Measurements from ENCODE around the gene CBX7.

CBX7 gene

DNA sequence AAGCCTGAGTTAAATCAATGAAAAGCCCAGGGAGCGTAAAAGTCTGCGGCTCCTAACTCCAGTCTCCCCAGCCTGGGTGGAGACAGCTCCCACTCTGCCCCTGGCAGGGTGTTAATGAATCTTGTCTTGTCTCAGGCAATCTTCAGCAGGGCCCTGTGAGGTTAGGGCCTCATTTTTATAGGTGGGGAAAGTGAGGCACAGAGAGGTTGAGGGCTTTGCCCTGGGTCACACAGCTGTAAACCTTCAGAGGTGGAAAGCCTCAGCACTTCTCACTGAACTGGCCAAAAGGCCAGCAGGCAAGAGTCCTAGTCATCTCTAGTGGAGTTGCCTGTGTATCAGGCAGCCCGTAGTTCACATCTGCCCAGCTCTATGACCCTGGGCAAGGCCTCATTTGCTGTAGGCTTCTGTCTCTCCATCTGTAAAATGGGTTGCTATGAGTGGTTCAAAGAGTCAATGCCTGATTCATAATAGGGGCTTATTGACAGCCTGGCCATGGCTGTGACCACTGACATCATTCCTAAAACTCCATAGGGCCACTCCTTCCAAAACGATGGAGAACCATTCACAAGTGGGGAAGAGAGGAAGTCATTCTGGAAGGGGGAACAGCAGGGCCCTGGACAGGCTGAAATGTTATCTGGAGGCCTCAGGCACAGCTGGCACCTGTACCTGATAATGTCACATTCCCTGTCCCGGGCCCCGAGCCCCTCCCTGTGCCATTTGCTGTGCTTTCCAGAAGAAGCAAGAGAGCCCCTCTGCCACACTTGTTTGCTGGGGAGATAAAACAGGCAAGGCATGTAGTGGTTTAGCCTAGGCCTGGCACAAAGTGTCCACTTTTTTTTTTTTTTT lies 6.0 kb downstream of the CBX7 start:
- DNase-seq: no peak

- peak; percentile 71 for DNase-seq
Observed at GRCh38 chr22:39144101-39144767, 8.2 kb downstream of the CBX7 start.

GRCh38 chr22:39142088-39142680 lies 10.3 kb downstream of the CBX7 start:
- no peak for DNase-seq

GRCh38 chr22:39139933-39140332 lies 12.5 kb downstream of the CBX7 start:
- no peak for DNase-seq

GRCh38 chr22:39138357-39138997 lies 14.0 kb downstream of the CBX7 start:
- no peak for DNase-seq

- no peak for DNase-seq
Observed at GRCh38 chr22:39136317-39136716, 16.2 kb downstream of the CBX7 start.

DNA sequence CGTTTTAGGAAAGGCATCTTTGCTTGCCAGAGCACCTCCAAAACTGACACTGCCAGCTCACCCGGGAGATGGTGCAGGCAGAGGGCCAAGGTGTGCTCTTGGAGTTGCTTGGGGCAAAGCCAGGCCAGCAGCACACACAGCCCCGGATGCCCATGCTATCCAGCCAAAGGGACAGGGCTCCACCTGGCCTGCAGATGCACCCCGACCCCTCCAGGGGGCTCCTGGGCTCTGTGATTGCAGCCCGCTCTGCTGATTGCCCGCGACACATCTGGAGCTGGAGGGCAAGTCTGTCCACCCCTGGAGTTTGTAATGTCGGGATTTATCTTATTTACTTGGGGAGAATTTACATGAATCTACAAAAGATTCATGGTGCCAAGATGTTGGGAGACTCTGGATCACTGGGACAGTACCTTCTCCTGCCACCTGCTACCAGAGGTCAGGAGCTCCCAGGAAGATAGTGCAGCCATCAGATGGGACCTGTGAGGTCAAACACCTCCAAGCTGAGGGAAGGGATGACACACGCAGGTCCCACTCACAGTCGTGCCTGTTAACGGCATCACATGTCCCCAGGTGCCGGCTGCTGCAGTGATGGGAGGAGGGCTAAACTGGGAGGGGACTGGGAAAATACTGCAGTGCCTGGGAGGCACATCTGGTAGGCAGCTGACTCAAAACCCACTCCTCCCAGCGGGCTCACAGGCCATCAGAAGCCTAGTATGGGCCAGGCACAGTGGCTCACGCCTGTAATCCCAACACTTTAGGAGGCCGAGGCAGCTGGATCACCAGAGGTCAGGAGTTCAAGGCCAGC lies 17.2 kb downstream of the CBX7 start:
- no peak for DNase-seq

- no peak for DNase-seq
Observed at GRCh38 chr22:39134366-39135091, 18.0 kb downstream of the CBX7 start.

DNA sequence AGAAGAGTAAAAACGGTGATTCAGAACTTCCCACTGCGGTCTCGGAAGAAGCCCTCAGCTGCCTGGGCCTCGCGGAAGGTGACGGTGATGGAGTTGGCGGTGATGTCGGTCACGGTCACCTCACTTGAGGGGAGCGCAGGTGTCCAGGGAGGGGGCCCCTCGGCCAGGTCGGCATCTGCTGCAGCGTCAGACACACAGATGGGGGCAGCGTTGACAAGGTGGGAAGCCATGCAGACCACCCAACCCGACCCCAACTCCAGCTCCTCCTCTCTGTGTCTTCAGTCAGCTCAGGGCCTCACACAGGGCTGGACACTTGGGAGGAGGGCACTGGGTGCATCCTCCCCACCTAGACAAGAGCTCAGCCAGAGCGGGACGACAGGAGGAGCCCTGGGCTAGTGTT lies 18.6 kb downstream of the CBX7 start:
- DNase-seq: no peak

DNA sequence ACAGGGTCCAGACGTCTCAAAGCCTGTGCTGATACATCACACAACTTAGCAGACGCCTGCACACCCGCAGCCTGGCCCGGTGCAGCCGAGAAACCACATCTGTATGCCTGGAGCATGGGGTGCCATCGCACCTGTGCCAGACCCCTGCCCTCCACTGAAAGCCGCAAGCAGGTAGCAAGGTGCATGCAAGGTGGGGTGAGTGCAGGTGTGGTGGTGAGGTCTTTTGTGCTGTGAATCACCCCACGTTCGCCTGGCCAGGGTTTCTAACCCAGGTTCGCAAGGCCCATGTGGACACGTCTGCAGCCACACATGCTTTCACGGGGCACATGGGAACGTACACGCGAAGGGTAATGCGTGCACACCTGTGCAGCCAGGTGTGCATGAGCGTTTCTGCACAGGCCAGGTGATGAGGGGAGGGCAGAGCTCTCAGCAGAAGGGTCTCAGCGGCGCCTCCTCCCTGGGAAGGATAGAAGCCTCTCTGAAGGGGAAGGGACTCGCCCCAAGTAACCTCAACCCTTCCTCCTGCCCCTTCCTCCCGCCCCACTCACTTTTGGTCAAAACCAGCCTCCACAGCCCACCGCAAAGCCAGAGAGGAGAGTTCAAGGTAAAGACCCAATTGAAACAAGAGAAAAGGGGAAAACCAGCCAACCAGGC lies 19.5 kb downstream of the CBX7 start:
- DNase-seq: no peak

GRCh38 chr22:39132281-39132680 lies 20.2 kb downstream of the CBX7 start:
- no peak for DNase-seq

DNA sequence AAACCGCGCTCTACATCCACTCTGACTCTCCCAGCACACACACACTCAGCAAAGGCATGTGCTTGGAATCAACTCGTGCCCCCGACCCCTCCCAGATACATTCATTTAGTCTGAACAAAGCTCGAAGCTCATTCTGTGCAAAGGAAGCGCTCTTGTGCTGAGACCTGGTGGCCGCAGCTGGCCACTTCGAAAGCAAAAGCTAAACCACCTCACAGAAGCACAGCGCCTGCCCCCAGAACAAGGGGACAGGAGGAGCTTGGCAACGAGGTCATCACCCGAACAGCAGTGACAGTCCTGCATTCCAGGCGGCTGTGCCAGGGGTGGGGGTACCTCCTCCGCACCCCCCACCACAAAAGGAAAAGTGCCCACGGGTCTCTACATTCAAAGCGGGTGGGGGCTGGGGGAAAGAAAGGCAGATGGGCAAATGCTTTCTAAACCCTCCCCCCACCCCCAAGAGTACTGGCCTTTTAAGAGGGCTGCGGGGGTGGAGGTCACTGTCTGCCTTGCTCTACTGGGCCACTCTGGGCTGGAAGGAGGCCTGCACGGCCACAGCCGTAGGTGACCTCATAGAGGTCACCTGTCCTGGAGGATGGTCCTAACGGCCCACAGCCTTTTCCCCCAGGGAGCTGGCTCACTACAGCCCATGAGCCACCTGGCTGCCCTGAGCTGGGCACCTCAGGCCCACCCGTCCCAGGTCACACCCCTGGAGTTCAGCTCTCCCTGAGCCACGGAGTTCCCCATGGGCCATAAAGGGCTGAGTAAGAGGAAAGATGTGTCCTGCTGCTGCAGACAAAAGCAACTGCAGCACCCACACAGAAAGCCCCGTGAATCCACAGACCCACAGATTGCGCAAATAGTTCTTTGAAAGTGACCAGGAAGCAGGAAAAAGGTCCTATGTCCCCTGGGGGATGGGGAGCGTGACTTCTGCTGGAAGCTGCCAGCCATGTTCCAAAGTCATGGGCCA lies 21.3 kb downstream of the CBX7 start:
- DNase-seq: no peak

DNA sequence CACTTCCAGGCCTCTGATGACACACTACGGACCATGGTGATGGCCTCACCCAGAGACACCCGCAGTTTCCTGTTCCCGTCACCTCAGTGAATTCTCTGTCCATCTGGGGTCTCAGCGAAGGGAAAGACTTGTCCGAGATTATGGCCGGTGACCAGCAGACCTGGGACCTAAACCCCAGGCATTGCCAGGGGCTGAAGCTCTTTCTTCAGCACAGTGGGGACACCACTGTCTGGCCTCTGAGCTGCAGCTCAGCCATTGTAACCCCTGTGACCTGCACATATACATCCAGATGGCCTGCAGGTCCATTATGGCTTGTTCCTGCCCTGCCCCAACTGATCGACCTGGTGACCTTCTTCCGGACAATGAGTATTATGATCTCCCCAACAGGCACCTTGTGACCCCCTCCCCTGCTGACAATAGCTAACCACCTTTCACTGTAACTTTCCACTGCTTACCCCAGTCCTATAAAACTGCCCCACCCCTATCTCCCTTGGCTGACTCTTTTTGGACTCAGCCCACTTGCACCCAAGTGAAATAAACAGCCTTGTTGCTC lies 22.3 kb downstream of the CBX7 start:
- DNase-seq: no peak

DNA sequence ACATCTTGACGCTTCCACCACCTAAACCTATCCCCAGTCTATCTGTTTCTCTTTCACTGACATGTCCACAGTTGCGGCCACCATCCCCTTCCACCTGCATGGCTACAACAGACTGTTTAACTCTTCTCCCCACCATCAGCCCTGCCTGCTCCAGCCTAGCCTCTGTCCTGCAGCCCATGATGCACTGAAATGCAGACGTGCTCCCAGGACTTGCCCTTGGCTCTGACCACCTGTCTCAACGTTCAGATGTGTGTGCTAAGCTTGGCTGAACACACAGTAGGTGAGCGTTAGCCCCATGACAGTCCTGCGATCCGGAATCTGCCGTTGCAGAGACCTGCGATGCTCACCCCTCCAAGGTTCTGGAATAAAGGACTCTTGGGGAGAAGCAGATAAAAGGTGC lies 22.7 kb downstream of the CBX7 start:
- DNase-seq: no peak

- DNase-seq: no peak
Observed at GRCh38 chr22:39129081-39129480, 23.4 kb downstream of the CBX7 start.

GRCh38 chr22:39128508-39128907 lies 24.0 kb downstream of the CBX7 start:
- no peak for DNase-seq

DNA sequence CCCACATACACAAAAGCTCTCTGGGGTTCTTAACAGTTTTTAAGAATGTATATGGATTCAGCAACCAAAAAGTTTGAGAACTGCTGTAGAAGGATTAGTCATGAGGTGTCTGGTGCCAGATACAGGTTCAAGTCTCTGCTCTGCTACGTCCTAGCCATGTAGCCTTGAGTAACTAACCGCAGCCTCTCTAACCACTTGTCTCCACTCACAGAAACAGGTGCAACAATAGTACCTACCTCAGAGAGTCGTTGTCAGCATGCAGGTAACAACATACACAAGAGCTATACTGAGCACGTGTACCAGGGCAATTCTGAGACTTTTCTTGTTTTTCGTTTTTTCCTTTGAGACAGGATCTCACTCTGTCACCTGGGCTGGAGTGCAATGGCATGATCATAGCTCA lies 26.9 kb downstream of the CBX7 start:
- DNase-seq: no peak

GRCh38 chr22:39123751-39124581 lies 28.5 kb downstream of the CBX7 start:
- DNase-seq: no peak

Measured in CD4-positive, alpha-beta T cell treated with Interleukin-4 for 4 hours (primary cell).